ACC112 (cell line): ENCODE data around the gene CACNA1B.

ENCODE experiments used
- H2AFZ ChIP-seq: fragments of 200-600 bp; sonication (generic); one replicate; pipeline ENCODE4 v1.6.0; 2017; ENCODE audit warnings: antibody characterized with exemption, low read length; ENCODE audit not compliant: unreplicated experiment
- H3K27ac ChIP-seq: fragments of 200-600 bp; sonication (generic); 2 replicates; pipeline ENCODE4 v1.5.1; 2014; ENCODE audit warnings: low read depth, mild to moderate bottlenecking, antibody characterized with exemption, low read length, moderate library complexity
- H3K27me3 ChIP-seq: fragments of 200-600 bp; sonication (generic); 2 replicates; pipeline ENCODE4 v1.6.1; 2014; ENCODE audit warnings: mild to moderate bottlenecking, antibody characterized with exemption, low read length, moderate library complexity, mixed read lengths; ENCODE audit not compliant: insufficient read depth
- H3K36me3 ChIP-seq: fragments of 200-600 bp; sonication (generic); 2 replicates; pipeline ENCODE4 v1.6.1; 2016; ENCODE audit warnings: mild to moderate bottlenecking, antibody characterized with exemption, low read length, moderate library complexity, mixed read lengths; ENCODE audit not compliant: insufficient read depth
- H3K4me1 ChIP-seq: fragments of 200-600 bp; sonication (generic); one replicate; pipeline ENCODE4 v1.6.1; 2016; ENCODE audit warnings: low read length, mixed read lengths; ENCODE audit not compliant: insufficient read depth, unreplicated experiment, control insufficient read depth
- H3K4me3 ChIP-seq: fragments of 200-600 bp; sonication (generic); 2 replicates; pipeline ENCODE4 v1.5.1; 2014; ENCODE audit warnings: mild to moderate bottlenecking, low read depth, low read length
- H3K79me2 ChIP-seq: fragments of 200-600 bp; sonication (generic); one replicate; pipeline ENCODE4 v1.6.0; 2016; ENCODE audit warnings: low read length; ENCODE audit not compliant: control insufficient read depth, unreplicated experiment, insufficient read depth

Gene CACNA1B

DNA sequence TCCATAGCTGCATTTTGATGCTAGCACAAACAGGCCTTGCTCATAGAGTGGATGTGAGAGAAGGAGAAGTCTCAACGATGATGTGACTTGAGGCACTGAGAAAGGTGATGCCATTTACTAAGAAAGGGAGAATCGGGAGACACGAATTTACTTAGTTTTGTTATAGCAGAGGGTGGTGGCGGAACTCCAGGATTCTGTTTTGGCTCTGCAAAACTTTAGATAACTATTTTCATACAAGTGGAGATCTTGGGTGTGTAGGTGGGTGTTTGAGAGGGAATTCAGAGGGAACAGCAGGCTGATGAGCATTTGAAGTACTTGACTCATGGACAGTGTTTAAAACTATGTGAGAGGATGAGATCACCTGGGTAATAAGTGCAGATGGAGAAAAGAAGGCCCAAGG, 43.2 kb downstream of the CACNA1B start:
- Histone ChIP-seq H3K4me1 (no peaks in the 10 kb centered on the region), H3K4me3 (no peak overlapping the region), H3K27me3 (no peaks in the 10 kb centered on the region), H2AFZ (no peak overlapping the region), H3K27ac (no peak overlapping the region), H3K36me3 (no peaks in the 10 kb centered on the region), H3K79me2 (no peaks in the 10 kb centered on the region)

DNA sequence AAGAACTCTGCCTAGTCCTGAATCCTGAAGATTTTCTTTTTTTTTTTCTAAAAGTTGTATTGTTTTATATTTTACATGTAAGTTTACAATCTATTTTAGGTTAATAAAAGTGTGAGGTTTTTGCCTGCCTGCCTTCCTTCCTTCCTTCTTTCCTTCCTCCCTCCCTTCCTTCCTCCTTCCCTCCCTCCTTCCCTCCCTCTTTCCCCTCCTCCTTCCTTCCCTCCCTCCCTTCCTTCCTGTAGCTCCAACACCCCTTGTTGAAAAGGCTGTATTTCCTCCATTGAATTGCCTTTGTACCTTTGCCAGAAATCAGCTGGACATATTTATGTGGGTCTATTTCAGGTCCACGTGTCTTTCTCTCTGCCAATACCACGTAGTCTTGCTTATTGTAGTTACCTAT, 46.6 kb downstream of the CACNA1B start:
- no peaks in the 10 kb centered on the region for H3K79me2 ChIP-seq
- H3K27ac ChIP-seq, result no peak overlapping the region
- no peaks in the 10 kb centered on the region for H3K36me3 ChIP-seq
- H3K4me1 ChIP-seq, result no peaks in the 10 kb centered on the region
- H3K27me3 ChIP-seq, result no peaks in the 10 kb centered on the region
- no peak overlapping the region for H3K4me3 ChIP-seq
- H2AFZ ChIP-seq, result no peak overlapping the region

DNA sequence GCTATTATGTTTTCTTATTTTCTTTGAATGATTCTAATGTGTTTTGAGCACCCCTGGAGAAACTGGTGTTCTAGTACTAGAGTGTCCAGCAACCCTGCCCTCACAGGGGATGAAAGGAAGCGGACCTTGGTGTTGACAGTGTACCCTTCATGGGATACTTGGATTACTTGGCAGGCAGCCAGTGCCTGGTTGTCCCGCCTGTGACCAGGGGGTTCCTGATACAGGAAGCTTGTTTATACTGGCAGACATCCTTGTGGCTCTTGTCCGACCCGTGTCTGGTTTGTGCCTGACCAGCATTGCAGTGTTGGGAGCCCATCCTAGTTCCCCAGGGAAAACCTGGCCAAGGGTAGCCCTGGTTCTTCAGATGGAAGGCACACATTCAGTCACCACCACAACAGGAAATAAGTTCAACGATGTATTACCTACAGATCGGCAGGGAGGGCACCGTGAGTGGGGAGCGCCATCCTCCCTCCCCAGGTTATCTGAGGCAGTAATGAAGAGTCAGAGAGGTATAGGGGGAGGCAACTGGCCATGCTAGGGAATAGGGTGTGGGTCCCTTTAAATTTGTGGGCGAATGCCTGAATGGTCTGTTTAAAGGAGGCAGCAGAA, 47.3 kb downstream of the CACNA1B start:
- Histone ChIP-seq H3K4me3 (no peak overlapping the region), H3K79me2 (no peaks in the 10 kb centered on the region), H2AFZ (no peak overlapping the region), H3K36me3 (no peaks in the 10 kb centered on the region), H3K27me3 (no peaks in the 10 kb centered on the region), H3K27ac (no peak overlapping the region), H3K4me1 (no peaks in the 10 kb centered on the region)

DNA sequence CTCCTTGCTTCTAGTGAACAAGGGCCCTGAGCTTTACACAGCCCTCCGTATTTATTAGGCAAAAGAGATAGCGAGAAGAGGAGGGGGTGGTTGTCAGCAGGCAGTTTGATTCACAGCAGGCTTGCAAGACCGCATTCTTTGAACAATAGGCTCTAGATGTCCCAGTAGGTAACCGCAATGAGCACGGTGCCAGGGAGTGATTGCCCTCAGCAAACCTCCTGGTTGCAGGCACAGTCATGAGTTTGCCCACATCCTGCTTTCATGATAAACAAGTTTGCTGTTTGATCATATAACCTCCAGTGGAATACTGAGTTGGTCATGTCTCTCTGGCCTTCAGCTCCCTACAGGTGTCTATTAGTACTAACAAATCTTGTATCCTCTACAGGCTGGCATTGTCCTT, 66.1 kb downstream of the CACNA1B start:
- no peaks in the 10 kb centered on the region for H3K27me3 ChIP-seq
- H3K4me1 ChIP-seq, result no peaks in the 10 kb centered on the region
- no peak overlapping the region for H3K27ac ChIP-seq
- H3K4me3 ChIP-seq, result no peak overlapping the region
- H2AFZ ChIP-seq, result no peak overlapping the region
- no peaks in the 10 kb centered on the region for H3K36me3 ChIP-seq
- no peaks in the 10 kb centered on the region for H3K79me2 ChIP-seq

DNA sequence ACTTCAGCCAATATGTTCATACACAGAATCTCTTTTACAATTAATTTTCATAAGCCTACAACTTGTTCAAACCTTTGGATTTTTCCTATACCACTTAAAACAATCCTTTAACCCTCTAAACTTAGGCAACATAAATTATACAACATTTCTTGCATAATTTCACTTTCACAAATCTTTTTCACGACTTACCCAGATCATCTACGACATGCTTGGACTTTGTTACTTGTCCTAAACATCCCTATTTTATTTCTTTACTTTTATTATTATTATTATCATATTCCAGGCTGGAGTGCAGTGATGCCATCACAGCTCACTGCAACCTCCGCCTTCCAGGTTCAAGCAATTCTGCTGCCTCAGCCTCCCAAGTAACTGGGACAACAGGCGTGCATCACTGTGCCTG, 68.0 kb downstream of the CACNA1B start:
- Histone ChIP-seq H3K79me2 (no peaks in the 10 kb centered on the region), H2AFZ (no peak overlapping the region), H3K36me3 (no peaks in the 10 kb centered on the region), H3K4me3 (no peak overlapping the region), H3K4me1 (no peaks in the 10 kb centered on the region), H3K27me3 (no peaks in the 10 kb centered on the region), H3K27ac (no peak overlapping the region)

DNA sequence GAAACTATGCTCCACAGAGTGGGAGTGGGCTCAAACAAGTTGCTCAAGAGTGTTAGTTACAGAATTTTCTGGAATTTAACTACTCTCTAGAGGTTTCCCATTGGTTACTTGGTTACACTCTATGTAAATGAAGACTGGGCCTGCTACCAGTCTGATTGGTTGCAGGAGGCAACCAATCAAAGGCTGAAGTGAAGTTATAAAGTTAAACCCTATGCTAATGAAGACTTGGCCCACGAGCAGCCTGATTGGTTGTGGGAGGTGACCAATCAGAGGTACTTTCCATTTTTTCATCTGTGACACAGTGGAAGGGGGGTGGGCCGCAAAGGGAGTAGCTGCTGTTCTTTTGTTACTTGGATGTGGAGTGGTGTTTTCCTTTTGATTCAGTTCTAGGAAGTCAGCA, 69.4 kb downstream of the CACNA1B start:
- Histone ChIP-seq H3K27me3 (no peaks in the 10 kb centered on the region), H2AFZ (no peak overlapping the region), H3K4me1 (no peaks in the 10 kb centered on the region), H3K36me3 (no peaks in the 10 kb centered on the region), H3K4me3 (no peak overlapping the region), H3K27ac (no peak overlapping the region), H3K79me2 (no peaks in the 10 kb centered on the region)

DNA sequence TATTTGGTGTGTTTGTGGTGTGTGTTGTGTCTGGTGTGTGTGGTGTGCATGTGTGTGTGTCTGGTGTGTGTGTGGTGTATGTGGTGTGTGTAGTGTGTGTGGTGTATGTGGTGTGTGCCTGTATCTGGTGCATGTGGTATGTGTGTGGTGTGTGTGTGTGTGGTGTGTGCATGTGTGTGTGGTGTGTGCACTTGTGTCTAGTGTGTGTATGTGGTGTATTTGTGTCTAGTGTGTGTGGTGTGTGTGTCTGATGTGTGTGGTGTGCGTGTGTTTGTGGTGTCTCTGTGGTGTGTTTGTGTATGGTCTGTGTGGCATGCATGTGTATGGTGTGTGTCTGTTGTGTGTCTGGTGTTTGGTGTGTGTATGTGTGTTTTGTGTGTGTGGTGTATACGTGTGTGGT, 71.1 kb downstream of the CACNA1B start:
- no peak overlapping the region for H2AFZ ChIP-seq
- no peaks in the 10 kb centered on the region for H3K79me2 ChIP-seq
- H3K27ac ChIP-seq, result no peak overlapping the region
- no peaks in the 10 kb centered on the region for H3K4me1 ChIP-seq
- H3K27me3 ChIP-seq, result no peaks in the 10 kb centered on the region
- no peaks in the 10 kb centered on the region for H3K36me3 ChIP-seq
- no peak overlapping the region for H3K4me3 ChIP-seq

DNA sequence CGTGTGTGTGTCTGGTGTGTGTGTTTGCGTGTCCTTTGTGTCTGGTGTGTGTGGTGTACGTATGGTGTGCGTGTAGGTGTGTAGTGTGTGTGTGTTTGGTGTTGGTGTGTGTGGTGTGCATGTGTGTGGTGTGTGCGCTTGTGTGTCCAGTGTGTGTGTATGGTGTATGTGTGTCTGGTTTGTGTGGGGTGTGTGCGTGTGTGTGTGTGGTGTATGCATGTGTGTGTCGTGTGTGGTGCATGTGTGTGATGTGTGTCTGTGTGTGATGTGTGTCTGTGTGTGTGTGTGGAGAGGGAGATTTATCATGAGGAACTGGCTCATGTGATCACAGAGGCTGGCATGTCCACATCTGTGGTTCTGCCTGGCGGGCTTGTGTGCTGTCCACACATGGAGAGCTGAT, 71.7 kb downstream of the CACNA1B start:
- no peak overlapping the region for H3K27ac ChIP-seq
- H3K79me2 ChIP-seq, result no peaks in the 10 kb centered on the region
- H3K4me3 ChIP-seq, result no peak overlapping the region
- H3K27me3 ChIP-seq, result no peaks in the 10 kb centered on the region
- no peak overlapping the region for H2AFZ ChIP-seq
- no peaks in the 10 kb centered on the region for H3K36me3 ChIP-seq
- H3K4me1 ChIP-seq, result no peaks in the 10 kb centered on the region

DNA sequence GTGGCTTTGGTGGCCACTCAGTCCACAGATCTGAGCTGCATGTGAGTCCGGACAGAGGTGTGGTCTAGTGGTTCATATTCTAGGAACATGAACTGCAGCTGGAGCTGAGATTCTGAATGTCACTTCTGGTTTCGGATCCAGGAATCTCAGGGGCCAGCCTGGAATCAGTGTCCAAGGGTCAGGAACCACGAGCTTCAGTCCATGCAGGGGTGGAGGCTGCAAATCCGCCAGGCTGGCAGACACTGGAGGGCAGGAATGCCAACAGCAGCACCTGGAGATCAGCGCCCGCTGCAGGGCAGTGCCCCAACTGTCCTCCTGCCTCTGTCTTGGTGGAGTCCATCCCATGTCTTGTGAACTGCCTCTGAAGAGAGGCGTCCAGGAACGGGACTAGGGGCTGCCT, 73.5 kb downstream of the CACNA1B start:
- no peaks in the 10 kb centered on the region for H3K4me1 ChIP-seq
- H3K4me3 ChIP-seq, result no peak overlapping the region
- no peaks in the 10 kb centered on the region for H3K36me3 ChIP-seq
- no peaks in the 10 kb centered on the region for H3K79me2 ChIP-seq
- H3K27ac ChIP-seq, result no peak overlapping the region
- no peak overlapping the region for H2AFZ ChIP-seq
- no peaks in the 10 kb centered on the region for H3K27me3 ChIP-seq

DNA sequence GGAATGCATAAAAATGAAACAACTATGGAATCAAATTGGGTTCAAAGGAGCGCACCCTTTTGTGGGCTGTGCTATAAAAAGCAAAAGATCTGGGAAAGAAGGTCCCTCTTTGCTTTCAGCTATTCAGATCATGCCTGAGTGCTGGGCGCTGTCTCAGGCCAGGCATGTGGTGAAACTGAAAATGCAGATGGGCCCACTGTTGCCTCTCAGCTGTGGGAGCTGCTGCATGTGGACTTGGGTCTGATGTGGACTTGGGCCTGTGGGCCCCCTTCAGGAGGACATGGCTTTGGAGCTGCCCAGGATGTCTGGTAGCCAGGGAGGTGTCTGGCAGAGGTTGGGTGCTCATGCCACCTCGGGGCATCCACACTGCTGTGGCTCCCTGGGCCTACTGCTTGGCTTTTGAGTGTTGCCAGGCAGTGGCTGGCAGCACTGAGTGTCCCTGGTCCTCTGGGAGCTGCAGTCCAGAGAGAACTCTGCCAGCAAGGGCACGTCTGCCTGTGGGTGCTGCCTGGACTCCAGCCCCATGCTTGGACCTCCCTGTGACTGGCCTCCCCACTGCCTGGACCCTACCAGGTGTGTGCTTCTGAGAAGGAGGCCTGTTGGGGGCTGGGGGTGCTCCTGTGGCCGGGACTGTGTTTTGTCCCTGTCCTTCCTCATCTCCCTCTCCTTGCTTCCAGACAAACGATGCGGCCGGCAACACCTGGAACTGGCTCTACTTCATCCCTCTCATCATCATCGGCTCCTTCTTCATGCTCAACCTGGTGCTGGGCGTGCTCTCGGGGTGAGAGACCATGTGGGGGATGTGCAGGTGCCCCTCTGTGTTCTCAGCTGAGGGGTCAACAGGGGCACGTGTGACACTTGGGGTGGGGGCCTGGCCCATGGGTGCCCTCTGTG, 74.3 kb downstream of the CACNA1B start:
- Histone ChIP-seq H3K4me3 (no peak overlapping the region), H3K27me3 (no peaks in the 10 kb centered on the region), H3K27ac (no peak overlapping the region), H2AFZ (no peak overlapping the region), H3K4me1 (no peaks in the 10 kb centered on the region), H3K36me3 (no peaks in the 10 kb centered on the region), H3K79me2 (no peaks in the 10 kb centered on the region)
